Omental fat pad (tissue), 4 donors: ENCODE measurements around the gene DDB1. TPM values are rescaled to one million over a fixed set of nuclear protein-coding genes. Genes with fewer than 3 reads are reported as not detected.

Experiments used
- ATAC-seq: fragments of 150-250 bp; one replicate; pipeline ENCODE4 v1.9.1; 2016; ENCODE audit warnings: mild to moderate bottlenecking, moderate library complexity; ENCODE audit not compliant: low FRiP score
- DNase-seq: peaks from one replicate; pipeline ENCODE4 v3.0.0-alpha.2; 2019; ENCODE audit warnings: low spot score
- total RNA-seq, 4 donors: library from RNA; depleted of rRNA; stranded (reverse); fragments of >200 nt; gene quantifications; one replicate each; pipeline ENCODE4 v1.1.0, GENCODE V29; 2016
- TF ChIP-seq, protein P1 (sequence below), 3 donors: fragments of 450-650 bp; IDR thresholded peaks; one replicate each; pipeline ENCODE4 v1.5.1; 2016 to 2017; ENCODE audit warnings: antibody characterized with exemption in 3 of 3, mild to moderate bottlenecking in 3 of 3, moderate library complexity in 2 of 3

The DDB1 gene
- total RNA-seq, 4 donors from 2014 or later = 127 to 182 (median 155) TPM

DNA sequence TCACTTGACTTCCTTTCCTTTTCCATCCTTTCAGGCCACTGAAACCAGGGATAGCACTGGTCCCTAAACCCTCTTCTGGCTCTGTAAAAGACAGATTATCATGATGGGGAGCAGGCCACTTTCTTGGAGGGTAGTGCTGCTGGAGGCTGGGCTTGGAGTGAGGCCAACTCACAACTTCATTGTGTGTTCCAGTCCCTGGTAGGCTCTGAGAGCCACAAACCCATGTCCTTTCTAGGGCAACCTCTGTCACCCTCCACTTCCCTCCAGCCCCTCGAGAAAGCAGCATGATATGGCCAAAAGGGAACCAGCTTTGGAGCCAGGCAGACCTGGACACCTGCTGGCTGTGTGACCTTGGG lies 2.4 kb upstream of the DDB1 start:
- TF ChIP-seq, protein P1, sequence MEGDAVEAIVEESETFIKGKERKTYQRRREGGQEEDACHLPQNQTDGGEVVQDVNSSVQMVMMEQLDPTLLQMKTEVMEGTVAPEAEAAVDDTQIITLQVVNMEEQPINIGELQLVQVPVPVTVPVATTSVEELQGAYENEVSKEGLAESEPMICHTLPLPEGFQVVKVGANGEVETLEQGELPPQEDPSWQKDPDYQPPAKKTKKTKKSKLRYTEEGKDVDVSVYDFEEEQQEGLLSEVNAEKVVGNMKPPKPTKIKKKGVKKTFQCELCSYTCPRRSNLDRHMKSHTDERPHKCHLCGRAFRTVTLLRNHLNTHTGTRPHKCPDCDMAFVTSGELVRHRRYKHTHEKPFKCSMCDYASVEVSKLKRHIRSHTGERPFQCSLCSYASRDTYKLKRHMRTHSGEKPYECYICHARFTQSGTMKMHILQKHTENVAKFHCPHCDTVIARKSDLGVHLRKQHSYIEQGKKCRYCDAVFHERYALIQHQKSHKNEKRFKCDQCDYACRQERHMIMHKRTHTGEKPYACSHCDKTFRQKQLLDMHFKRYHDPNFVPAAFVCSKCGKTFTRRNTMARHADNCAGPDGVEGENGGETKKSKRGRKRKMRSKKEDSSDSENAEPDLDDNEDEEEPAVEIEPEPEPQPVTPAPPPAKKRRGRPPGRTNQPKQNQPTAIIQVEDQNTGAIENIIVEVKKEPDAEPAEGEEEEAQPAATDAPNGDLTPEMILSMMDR (IDR thresholded peaks at IDR 0.05) = no peak
- no peak for ATAC-seq
- DNase-seq = no peak

DNA sequence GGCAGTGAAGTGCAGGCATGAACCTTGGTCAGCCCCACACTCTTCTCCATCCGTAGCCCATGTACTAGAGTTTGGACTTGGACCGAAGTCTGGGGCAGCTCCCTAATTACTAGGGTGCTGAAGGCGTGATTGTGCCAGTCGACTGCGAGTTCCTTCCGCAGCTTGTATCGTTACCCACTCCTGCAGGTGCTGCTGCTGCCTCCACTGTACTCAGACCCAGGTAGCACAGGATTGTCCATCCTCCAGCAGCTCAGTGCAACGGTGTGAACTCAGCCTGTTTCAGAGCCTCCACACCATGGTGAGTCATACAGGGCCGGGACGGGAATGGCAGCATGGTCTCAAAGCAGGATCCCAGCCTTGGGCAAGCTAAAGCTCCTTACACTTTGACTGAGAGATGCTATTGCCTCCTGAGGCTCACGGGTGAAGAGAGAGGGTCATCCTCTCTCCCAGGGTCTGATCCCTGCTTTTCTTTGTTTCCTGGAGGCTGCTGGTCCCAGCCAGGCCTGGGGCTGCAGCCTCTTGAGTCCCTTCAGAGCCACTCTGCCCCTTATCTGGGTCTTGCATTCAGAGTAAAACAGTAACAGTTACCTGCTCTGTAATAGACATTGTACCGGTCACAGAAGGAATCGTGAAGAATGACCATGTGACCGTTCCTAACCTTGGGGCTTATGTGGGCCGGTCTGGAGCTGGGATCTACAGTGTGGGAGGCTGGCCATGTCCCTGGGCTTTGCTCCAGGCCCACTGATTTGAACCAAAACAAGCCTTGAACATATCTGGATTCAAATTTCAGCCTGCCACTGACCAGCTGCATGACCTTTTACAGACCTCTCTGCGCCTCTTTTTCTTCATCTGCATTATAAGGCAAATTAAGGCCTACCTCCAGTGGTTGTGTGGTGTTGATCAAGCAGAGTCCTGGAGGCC lies 1.8 kb upstream of the DDB1 start:
- TF ChIP-seq, protein P1 (IDR thresholded peaks at IDR 0.05) = no peak
- ATAC-seq = peak; percentile 38
- DNase-seq = no peak

DNA sequence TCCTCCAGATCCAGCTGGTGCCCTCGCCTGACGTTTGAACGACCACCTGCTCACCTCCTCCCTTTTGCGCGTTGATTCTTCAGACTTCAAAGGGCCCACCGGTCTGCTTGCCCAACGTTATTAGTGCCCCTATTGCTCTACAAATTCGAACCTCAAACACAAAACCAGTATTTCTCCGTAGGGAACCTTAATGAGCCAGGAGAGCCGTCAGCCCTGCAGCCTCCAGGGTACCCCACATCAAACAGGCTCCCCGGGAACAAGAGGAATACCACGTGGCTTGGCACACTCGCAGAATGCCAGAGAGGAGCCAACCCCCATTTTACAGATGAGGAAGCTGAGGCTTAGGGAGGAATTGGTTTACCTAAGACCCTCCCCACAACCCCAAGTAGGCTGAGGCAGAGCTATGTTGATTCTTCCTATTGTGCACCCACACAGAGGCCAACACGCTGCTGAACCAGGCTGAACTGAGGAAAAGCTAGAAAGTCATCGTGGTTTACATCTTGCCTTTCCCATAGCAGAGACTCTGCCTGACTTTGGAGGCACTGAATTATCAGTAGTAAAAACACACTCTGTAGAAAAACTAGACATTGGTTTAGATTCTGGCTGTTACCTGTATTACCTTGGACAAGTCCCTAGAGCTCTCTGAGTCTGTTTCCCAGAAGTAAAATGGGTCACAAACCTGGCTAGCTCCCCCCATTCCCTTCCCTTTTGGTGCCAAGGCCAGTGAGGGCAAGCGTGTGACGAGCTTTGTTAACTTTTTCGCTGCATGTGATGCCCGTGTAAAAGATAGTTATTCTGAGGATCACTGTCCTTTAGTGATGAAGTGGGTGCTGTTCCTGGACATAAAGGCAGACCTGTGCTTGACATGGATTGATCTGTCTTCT lies 887 bp upstream of the DDB1 start:
- ATAC-seq = no peak
- TF ChIP-seq, protein P1 (IDR thresholded peaks at IDR 0.05) = no peak
- DNase-seq = no peak

DNA sequence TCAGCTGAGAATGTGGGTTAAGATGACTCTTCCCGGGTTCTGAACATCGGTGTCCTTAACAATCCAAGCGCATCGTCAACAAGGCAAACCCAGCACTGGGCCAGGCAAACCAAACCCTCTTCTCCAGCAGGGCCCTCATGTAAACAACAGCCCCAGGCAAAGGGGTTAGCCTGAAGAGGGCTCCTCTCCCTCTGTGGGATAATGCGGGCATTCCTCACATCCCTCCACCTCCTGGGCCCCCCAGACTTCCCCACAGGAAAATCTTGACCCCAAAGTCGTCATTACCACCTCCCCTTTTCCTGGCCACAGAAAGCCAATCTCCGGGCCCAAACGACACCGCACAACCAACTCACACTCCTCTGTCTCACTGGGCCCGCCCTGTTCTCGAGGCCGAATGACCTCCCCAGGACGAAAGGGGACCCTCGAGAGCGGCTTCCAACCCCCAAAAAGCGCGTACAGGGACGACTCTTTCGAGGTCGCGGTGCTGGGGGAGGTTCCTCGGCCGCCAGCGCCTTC lies 566 bp downstream of the DDB1 start:
- ATAC-seq (peak; percentile 3), DNase-seq (no peak)
- TF ChIP-seq, protein P1 (IDR thresholded peaks at IDR 0.05) = no peak

DNA sequence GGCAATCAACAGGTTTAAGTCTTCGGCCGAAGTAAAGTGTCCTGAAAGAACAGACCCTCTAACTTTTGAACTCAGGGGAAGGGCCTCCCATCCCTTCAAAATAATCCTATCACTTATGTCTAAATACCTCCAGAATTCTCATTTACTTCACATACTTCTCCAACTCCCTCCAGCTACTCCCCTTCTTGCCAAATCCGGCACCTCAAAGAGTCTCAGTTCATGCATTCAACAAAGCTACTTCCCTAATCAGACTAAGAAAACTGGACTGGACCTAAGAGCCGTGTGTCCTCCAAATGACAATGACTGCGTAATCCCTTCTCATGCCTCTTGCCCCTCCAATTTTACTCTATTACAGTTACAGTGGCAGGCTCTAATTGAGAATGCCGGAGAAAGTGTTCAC lies 1.3 kb downstream of the DDB1 start:
- TF ChIP-seq, protein P1 (IDR thresholded peaks at IDR 0.05) = no peak
- ATAC-seq (no peak), DNase-seq (no peak)

DNA sequence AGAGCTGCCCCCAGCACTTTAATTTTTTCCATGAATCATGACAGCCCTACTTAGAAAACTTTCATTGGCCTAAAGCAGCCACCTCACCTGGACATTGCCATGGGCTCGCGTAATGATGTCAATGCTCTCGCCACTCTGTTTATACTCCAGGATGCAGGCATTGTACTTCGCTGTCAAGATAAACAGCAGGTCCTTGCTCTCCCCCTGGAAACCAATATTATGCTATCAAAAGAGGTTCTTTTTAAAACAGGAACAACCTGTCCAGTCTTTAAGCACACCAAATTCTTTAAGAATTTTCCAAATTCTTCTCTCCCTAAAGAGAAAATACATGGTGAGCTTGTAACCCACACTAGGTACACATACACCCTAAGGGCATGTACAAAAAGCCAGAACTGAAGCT lies 3.0 kb downstream of the DDB1 start:
- ATAC-seq (no peak), DNase-seq (no peak)
- TF ChIP-seq, protein P1 (IDR thresholded peaks at IDR 0.05) = no peak
